ENCODE measurements around the gene DYSF.

The DYSF gene

GRCh38 chr2:71457123-71457915 lies 4.0 kb downstream of the DYSF start:
- no peak for TF ChIP-seq CTCF (IDR thresholded peaks at IDR 0.05; ENCODE audit: borderline replicate concordance, control extremely low read depth, extremely low read depth, insufficient read depth, missing control alignments)
- DNase-seq (ENCODE audit: low spot score): no peak
- in situ Hi-C loops (cut with MboI; ENCODE audit: low sequenced_read_pairs, unreplicated experiment): no loop called here

- DNase-seq (ENCODE audit: low spot score): no peak
- no peak for TF ChIP-seq CTCF (IDR thresholded peaks at IDR 0.05; ENCODE audit: borderline replicate concordance, control extremely low read depth, extremely low read depth, insufficient read depth, missing control alignments)
- in situ Hi-C loops (cut with MboI; ENCODE audit: low sequenced_read_pairs, unreplicated experiment): no loop called here
Observed at GRCh38 chr2:71457923-71458322, 4.6 kb downstream of the DYSF start.

- in situ Hi-C loops (cut with MboI; ENCODE audit: low sequenced_read_pairs, unreplicated experiment): no loop called here
- DNase-seq (ENCODE audit: low spot score): no peak
Observed at GRCh38 chr2:71458413-71459083, 5.2 kb downstream of the DYSF start.

GRCh38 chr2:71459084-71459431 lies 5.7 kb downstream of the DYSF start:
- TF ChIP-seq CTCF (IDR thresholded peaks at IDR 0.05; ENCODE audit: borderline replicate concordance, control extremely low read depth, extremely low read depth, insufficient read depth, missing control alignments): no peak
- no peak for DNase-seq (ENCODE audit: low spot score)
- in situ Hi-C loops (cut with MboI; ENCODE audit: low sequenced_read_pairs, unreplicated experiment): no loop called here

More at GRCh38 chr2:71458413-71459083, 5.2 kb downstream of the DYSF start:
- no peak for TF ChIP-seq CTCF (IDR thresholded peaks at IDR 0.05; ENCODE audit: borderline replicate concordance, control extremely low read depth, extremely low read depth, insufficient read depth, missing control alignments)

- TF ChIP-seq CTCF (IDR thresholded peaks at IDR 0.05; ENCODE audit: borderline replicate concordance, control extremely low read depth, extremely low read depth, insufficient read depth, missing control alignments): no peak
- DNase-seq (ENCODE audit: low spot score): no peak
- in situ Hi-C loops (cut with MboI; ENCODE audit: low sequenced_read_pairs, unreplicated experiment): no loop called here
Observed at GRCh38 chr2:71460056-71460455, 6.7 kb downstream of the DYSF start.

GRCh38 chr2:71460595-71461303 lies 7.4 kb downstream of the DYSF start:
- DNase-seq (ENCODE audit: low spot score): no peak
- in situ Hi-C loops (cut with MboI; ENCODE audit: low sequenced_read_pairs, unreplicated experiment): no loop called here
- TF ChIP-seq CTCF (IDR thresholded peaks at IDR 0.05; ENCODE audit: borderline replicate concordance, control extremely low read depth, extremely low read depth, insufficient read depth, missing control alignments): no peak

Measured in GM13976 (cell line).